Measurements from ENCODE around the gene ZNF292.

DNA sequence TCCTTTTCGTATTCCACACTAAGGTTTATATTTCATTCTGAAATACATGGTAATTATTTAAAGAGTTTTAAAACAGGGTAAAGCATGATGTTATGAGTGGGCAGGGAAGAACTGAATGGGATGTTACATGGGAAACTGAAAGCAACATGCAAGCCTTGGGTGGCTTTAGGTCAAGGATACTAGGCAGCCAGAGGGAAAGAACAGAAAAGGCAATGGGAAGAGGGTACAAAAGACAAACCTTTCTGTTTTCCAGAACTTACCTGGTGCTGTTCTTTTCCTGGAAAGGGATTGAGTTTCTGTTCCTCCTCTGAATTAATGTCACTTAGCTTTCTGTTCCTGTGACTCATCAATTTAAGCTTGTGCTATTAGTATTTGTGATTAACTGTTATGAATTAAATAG, 95.9 kb downstream of the ZNF292 start:
- TF ChIP-seq GATA2 (IDR thresholded peaks at IDR 0.05; ENCODE audit: low read depth, low read length) (no peak), GATA3 (IDR thresholded peaks at IDR 0.05; ENCODE audit: low read depth, low read length) (no peak)

All from SH-SY5Y (cell line).